ENCODE results near the gene PPAN. TPM values are rescaled to one million over a fixed set of nuclear protein-coding genes. Genes with fewer than 3 reads are reported as not detected.

PPAN gene
- total RNA-seq, result 35.6 and 45.5 TPM in 2 replicates

DNA sequence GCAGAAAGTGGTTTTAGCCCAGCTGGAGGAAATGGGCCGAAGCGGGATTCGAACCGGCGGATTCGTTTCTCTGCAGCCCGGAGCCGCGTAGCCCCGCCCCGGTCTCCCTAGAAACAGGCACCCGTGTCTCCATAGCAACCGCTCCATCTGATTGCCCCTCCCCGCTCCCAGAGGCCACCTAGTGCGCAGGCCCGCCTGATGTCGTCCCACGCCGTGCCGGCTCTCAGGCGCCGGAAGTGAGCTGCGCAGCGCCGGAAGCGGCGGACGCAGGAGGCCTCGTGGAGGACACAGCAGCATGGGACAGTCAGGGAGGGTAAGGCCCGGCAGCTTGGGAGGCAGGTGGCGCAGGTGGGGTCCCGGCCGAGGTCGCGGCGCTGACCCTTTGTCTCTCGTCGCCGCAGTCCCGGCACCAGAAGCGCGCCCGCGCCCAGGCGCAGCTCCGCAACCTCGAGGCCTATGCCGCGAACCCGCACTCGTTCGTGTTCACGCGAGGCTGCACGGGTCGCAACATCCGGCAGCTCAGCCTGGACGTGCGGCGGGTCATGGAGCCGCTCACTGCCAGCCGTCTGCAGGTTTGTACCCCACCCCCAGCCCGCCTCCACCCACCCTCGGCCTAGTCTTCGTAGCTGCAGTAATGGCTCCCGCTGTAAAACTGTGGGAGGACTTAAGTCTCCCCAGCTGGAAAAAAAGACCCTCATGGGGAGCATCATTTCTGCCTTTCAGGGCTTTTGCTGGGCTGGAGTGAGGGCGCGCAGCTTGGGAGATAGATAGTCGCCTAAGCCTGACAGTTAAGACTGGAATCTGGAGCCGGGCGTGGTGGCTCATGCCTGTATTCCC, at the start of gene PPAN:
PPAN (plus strand) TSS at position 263 of the 837 bp plus-strand sequence; CDS start at position 296, 33 bp downstream.

GRCh38 chr19:10085641-10086590, 20.2 kb upstream of the PPAN start, which contains the start of gene SHFL:
TSS of gene SHFL (plus strand) at chr19:10086317. CDS start at chr19:10086428, 111 bp downstream.

GRCh38 chr19:10111405-10111811, 5.2 kb downstream of the PPAN start, which contains the start of gene P2RY11:
TSS of gene P2RY11 (plus strand) at chr19:10111693. CDS start at chr19:10111722, 29 bp downstream.

Small RNA genes within 50 kb of the gene (small RNA-seq; reads per million reads assigned to genes)
- 24.8 reads per million, percentile 97 among the genes with 10 or more reads in this experiment for gene SNORD105
- 498 reads per million, percentile 99 among the genes with 10 or more reads in this experiment for gene SNORD105B

Other genes with a start within 250 kb of the PPAN start
- gene OLFM2, start 169.8 kb upstream of the PPAN start, total RNA-seq, result 0.59 and 5.1 TPM in 2 replicates
- 11.1 and 18.7 TPM in 2 replicates for gene COL5A3, start 95.9 kb upstream of the PPAN start, total RNA-seq
- 0.39 TPM in 1 of 2 replicates, not detected in the other for gene RDH8, start 92.9 kb upstream of the PPAN start, total RNA-seq
- gene SHFL, start 20.0 kb upstream of the PPAN start, total RNA-seq, result 13.1 and 16.2 TPM in 2 replicates
- 0.37 TPM in 1 of 2 replicates, not detected in the other for gene ANGPTL6, start 3.7 kb upstream of the PPAN start, total RNA-seq
- 2.9 and 3.5 TPM in 2 replicates for gene P2RY11, start 5.3 kb downstream of the PPAN start, total RNA-seq
- gene EIF3G, start 13.5 kb downstream of the PPAN start, total RNA-seq, result 237 and 313 TPM in 2 replicates
- gene DNMT1, start 88.6 kb downstream of the PPAN start, total RNA-seq, result 82.7 and 148 TPM in 2 replicates
- 37.5 and 56.1 TPM in 2 replicates for gene S1PR2, start 125.0 kb downstream of the PPAN start, total RNA-seq
- 70.9 and 71.2 TPM in 2 replicates for gene MRPL4, start 145.9 kb downstream of the PPAN start, total RNA-seq
- 4.4 and 5.3 TPM in 2 replicates for gene ICAM1, start 164.8 kb downstream of the PPAN start, total RNA-seq
- 0.39 TPM in 1 of 2 replicates, not detected in the other for gene ICAM4, start 180.6 kb downstream of the PPAN start, total RNA-seq
- gene ICAM5, start 183.6 kb downstream of the PPAN start, total RNA-seq, result under 0.01 and 0.20 TPM in 2 replicates
- 0.20 and 0.37 TPM in 2 replicates for gene ZGLP1, start 203.5 kb downstream of the PPAN start, total RNA-seq
- gene FDX2, start 209.7 kb downstream of the PPAN start, total RNA-seq, result 11.4 and 15.6 TPM in 2 replicates
- gene RAVER1, start 227.2 kb downstream of the PPAN start, total RNA-seq, result 6.2 and 14.1 TPM in 2 replicates
- 8.4 and 11.4 TPM in 2 replicates for gene ICAM3, start 233.3 kb downstream of the PPAN start, total RNA-seq

Measured in subcutaneous preadipocyte (primary cell).